ENCODE measurements around the gene TNFSF8. TPM values are rescaled to one million over a fixed set of nuclear protein-coding genes. Genes with fewer than 3 reads are reported as not detected.

Gene TNFSF8
- total and polyA plus RNA-seq, 9 of the 15 experiments (the other 6 are each of a cell fraction or from before 2014, with no cell fraction given), result 0.09 TPM; not detected in 8

- TF ChIP-seq POLR2H (tag; IDR thresholded peaks at IDR 0.05; ENCODE audit: low read depth), result no peak
- no peak for TF ChIP-seq KAT7 (CRISPR knock-in tag; IDR thresholded peaks at IDR 0.05; ENCODE audit: borderline replicate concordance)
- no peak for TF ChIP-seq GABPB2 (CRISPR knock-in tag; conservative IDR thresholded peaks at IDR 0.05)
- TF ChIP-seq ZNF277 (CRISPR knock-in tag; IDR thresholded peaks at IDR 0.05; ENCODE audit: borderline replicate concordance), result no peak
- TF ChIP-seq SREBF1 (IDR thresholded peaks at IDR 0.05; ENCODE audit: borderline replicate concordance, low read depth, low read length), result no peak
- DNase-seq (ENCODE audit: extremely low read depth in 1 of 4, low spot score in 3 of 4) (no peak), ATAC-seq (no peak), FAIRE-seq (no peak)
- H3K4me3 ChIP-seq, result no peak overlapping the region
- CTCF ChIA-PET (ENCODE audit: low intra/inter-chr PET ratio), result no interaction called here
- H3K79me2 ChIP-seq (ENCODE audit: control insufficient read depth, insufficient read depth, low read length), result no peaks in the 10 kb centered on the region
- no peak overlapping the region for H3K4me2 ChIP-seq (ENCODE audit: insufficient read depth, low read length)
- POLR2A ChIA-PET, result no interaction called here
- no peaks in the 10 kb centered on the region for H4K20me1 ChIP-seq (replicated peaks; ENCODE audit: control insufficient read depth, insufficient read depth, low read length)
- no TSS peak for BruUV-seq (replicated peaks)
- H3K9me3 ChIP-seq (replicated peaks; ENCODE audit: control insufficient read depth, insufficient read depth, low read depth, low read length), result no peaks in the 10 kb centered on the region
- H3K27ac ChIP-seq (ENCODE audit: extremely low read depth, low read depth, low read length), result no peak overlapping the region
- H2AFZ ChIP-seq (ENCODE audit: low read depth, low read length), result no peak overlapping the region
- H3K27me3 ChIP-seq (ENCODE audit: control insufficient read depth in 2 of 2, insufficient read depth in 2 of 2, low read length in 2 of 2), result no peaks in the 10 kb centered on the region
- H3K9me1 ChIP-seq (ENCODE audit: control insufficient read depth, insufficient read depth, low read length), result no peaks in the 10 kb centered on the region
- in situ Hi-C loops (cut with MboI), result no loop called here
- WGBS (ENCODE audit: insufficient coverage, low coverage, missing lambda C conversion rate), result 0% methylated on average over 1 of the region's 1 CpG
- no peaks in the 10 kb centered on the region for H3K36me3 ChIP-seq (ENCODE audit: control insufficient read depth, insufficient read depth, low read length)
- intact Hi-C loops (cut with micrococcal nuclease), result no loop called here
- no peak overlapping the region for H3K9ac ChIP-seq (ENCODE audit: insufficient read depth in 1 of 2, low read depth in 2 of 2, low read length in 2 of 2)
- no peaks in the 10 kb centered on the region for H3K4me1 ChIP-seq (replicated peaks in 1 of 2; ENCODE audit: control insufficient read depth in 2 of 2, insufficient read depth in 2 of 2, low read length in 2 of 2)
Measured at GRCh38 chr9:114968671-114969070, 38.3 kb upstream of the TNFSF8 start.

DNA sequence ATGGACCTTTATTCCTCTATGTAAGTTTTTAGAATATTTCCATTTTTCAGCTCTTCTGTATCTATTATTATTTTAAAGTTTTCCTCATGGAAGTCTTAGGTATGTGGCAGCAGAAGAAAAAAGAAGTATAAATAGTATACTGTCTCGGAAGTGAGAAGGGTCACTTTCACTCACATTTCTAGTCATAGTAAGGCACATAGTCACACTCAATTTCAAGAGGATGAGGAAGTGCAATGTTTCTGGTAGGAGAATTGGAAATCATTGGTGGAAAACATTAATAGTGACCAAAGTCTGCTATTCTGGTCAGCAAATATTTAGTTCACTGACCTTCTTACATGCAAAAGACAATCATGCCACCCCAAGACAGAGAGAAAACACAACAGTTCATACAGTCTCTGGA is 35.2 kb upstream of the TNFSF8 start:
- intact Hi-C loops (cut with micrococcal nuclease) (no loop called here), in situ Hi-C loops (cut with MboI) (no loop called here)
- Histone ChIP-seq H3K27ac (ENCODE audit: extremely low read depth, low read depth, low read length) (no peak overlapping the region), H3K79me2 (ENCODE audit: control insufficient read depth, insufficient read depth, low read length) (no peaks in the 10 kb centered on the region), H3K4me1 (replicated peaks in 1 of 2; ENCODE audit: control insufficient read depth in 2 of 2, insufficient read depth in 2 of 2, low read length in 2 of 2) (no peaks in the 10 kb centered on the region), H4K20me1 (replicated peaks; ENCODE audit: control insufficient read depth, insufficient read depth, low read length) (no peaks in the 10 kb centered on the region), H2AFZ (ENCODE audit: low read depth, low read length) (no peak overlapping the region), H3K36me3 (ENCODE audit: control insufficient read depth, insufficient read depth, low read length) (no peaks in the 10 kb centered on the region), H3K4me3 (no peak overlapping the region), H3K9me3 (replicated peaks; ENCODE audit: control insufficient read depth, insufficient read depth, low read depth, low read length) (no peaks in the 10 kb centered on the region), H3K9ac (ENCODE audit: insufficient read depth in 1 of 2, low read depth in 2 of 2, low read length in 2 of 2) (no peak overlapping the region), H3K9me1 (ENCODE audit: control insufficient read depth, insufficient read depth, low read length) (no peaks in the 10 kb centered on the region), H3K4me2 (ENCODE audit: insufficient read depth, low read length) (no peak overlapping the region), H3K27me3 (ENCODE audit: control insufficient read depth in 2 of 2, insufficient read depth in 2 of 2, low read length in 2 of 2) (no peaks in the 10 kb centered on the region)
- FAIRE-seq, result no peak
- WGBS (ENCODE audit: insufficient coverage, low coverage, missing lambda C conversion rate), result 0% methylated on average over 1 of the region's 1 CpG
- no peak for DNase-seq (ENCODE audit: extremely low read depth in 1 of 4, low spot score in 3 of 4)
- BruUV-seq (replicated peaks), result no TSS peak
- ATAC-seq, result no peak
- ChIA-PET POLR2A (no interaction called here), CTCF (ENCODE audit: low intra/inter-chr PET ratio) (no interaction called here)
- TF ChIP-seq, protein P1, sequence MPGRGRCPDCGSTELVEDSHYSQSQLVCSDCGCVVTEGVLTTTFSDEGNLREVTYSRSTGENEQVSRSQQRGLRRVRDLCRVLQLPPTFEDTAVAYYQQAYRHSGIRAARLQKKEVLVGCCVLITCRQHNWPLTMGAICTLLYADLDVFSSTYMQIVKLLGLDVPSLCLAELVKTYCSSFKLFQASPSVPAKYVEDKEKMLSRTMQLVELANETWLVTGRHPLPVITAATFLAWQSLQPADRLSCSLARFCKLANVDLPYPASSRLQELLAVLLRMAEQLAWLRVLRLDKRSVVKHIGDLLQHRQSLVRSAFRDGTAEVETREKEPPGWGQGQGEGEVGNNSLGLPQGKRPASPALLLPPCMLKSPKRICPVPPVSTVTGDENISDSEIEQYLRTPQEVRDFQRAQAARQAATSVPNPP (IDR thresholded peaks at IDR 0.05; ENCODE audit: borderline replicate concordance, insufficient read depth, insufficient read length), result no peak
- no peak for TF ChIP-seq HEY1 (CRISPR knock-in tag; IDR thresholded peaks at IDR 0.05; ENCODE audit: borderline replicate concordance)
- no peak for TF ChIP-seq KLF13 (tag; IDR thresholded peaks at IDR 0.05; ENCODE audit: borderline replicate concordance, low read depth)
- no peak for TF ChIP-seq BACH1 (tag; IDR thresholded peaks at IDR 0.05)
- TF ChIP-seq HBP1 (CRISPR knock-in tag; IDR thresholded peaks at IDR 0.05), result no peak
- no peak for TF ChIP-seq ZKSCAN3 (CRISPR knock-in tag; IDR thresholded peaks at IDR 0.05)
